GM23248 (cell line): ENCODE results near the gene HOOK1.

Experiments
- EZH2 ChIP-seq: fragments of 200-600 bp; sonication (generic); IDR thresholded peaks from 2 replicates; pipeline ENCODE4 v1.6.1; 2018; ENCODE audit warnings: antibody characterized with exemption, mild to moderate bottlenecking; ENCODE audit not compliant: insufficient read depth, poor library complexity, severe bottlenecking
- EZH2phosphoT487 ChIP-seq: fragments of 200-600 bp; sonication (generic); IDR thresholded peaks from 2 replicates; pipeline ENCODE4 v1.6.1; 2018; ENCODE audit warnings: antibody characterized with exemption, moderate library complexity, mild to moderate bottlenecking, low read depth; ENCODE audit not compliant: insufficient read depth

GRCh38 chr1:59845091-59845490, 30.3 kb downstream of the HOOK1 start:
- TF ChIP-seq EZH2phosphoT487 (no peak), EZH2 (no peak)
